NCI-H1417 (cell line): ENCODE data around the gene ARMH3.
"Not testable (repeated sequence)": the region's sequence is repeated elsewhere in the genome, so short reads cannot be mapped to it uniquely, and the experiment has no call there.

Source experiments
- DNase-seq, 3 experiments: peaks; one replicate each; lab custom pipeline; 2025; lab: John Stamatoyannopoulos, UW

ARMH3 gene, protein sequence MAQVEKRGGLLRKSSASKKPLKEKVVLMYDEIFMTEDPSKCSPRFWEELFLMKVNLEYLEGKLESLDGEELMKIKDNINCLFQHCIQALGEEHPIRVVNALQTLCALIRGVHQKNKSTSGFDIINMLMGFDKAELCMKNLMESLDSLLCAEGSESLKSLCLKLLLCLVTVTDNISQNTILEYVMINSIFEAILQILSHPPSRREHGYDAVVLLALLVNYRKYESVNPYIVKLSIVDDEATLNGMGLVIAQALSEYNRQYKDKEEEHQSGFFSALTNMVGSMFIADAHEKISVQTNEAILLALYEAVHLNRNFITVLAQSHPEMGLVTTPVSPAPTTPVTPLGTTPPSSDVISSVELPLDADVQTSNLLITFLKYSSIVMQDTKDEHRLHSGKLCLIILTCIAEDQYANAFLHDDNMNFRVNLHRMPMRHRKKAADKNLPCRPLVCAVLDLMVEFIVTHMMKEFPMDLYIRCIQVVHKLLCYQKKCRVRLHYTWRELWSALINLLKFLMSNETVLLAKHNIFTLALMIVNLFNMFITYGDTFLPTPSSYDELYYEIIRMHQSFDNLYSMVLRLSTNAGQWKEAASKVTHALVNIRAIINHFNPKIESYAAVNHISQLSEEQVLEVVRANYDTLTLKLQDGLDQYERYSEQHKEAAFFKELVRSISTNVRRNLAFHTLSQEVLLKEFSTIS

DNA sequence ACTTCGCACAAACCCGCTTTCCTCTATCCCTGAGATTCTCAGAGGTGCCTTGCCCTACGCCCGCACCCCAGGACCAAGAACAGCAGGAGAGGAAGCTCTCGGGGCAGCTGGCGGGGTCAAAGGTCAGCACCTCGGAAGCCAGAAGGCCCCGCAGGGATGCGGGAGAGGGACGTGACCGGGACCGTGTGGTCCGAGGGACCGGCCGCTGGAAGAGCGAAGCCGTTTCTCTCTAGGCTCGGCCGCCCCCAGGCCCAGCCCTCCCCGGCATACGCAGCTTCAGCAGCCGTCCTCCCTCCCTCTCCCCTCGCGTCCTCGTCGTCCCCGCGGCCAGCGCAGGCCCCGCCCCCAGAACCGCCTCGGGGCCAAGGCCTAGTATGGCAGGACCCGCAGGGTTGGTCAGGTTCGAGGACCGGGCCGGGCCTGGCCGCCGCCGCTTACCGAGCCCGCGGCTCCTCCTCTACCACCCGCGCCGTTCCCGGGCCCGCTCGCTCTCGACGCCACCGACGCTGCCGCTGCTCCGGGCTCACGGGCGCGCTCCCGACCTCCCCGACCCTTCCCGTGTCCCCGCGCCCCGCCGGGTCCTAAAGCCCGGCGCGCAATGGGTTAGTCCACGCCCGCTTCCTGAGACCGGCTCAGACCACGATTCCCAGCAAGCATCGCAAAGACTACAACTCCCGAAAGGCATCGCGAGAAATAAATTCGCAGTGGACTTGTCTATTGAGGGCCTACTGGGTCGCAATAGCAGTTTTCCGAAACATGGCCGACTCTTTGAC lies at the start of gene ARMH3:
ARMH3 (minus strand) TSS at position 527 of the 773 bp plus-strand sequence. CDS start 16,059 bp downstream, outside the sequence.
- DNase-seq = peak; percentile 91 to 96 (median 95)

DNA sequence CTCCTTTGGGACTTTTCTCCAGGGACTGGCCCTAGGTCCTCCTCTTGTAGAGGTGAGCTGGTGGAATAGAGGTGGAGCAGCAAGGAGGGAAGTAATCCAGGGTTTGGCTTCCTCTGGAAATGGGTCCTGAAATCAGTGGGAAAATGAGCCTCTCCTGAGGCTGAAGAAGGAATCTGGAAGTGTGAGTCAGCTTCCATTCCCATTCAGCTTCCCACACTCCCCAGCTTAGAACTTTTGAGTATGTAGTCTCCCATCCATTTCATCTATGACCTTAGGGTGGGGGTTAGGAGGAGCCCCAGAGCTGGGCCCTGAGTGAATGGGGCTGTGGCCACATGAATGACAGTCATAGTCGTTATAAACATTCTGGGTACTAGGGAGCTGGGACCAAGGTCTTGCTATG lies 46.4 kb upstream of the ARMH3 start:
- no peak for DNase-seq

DNA sequence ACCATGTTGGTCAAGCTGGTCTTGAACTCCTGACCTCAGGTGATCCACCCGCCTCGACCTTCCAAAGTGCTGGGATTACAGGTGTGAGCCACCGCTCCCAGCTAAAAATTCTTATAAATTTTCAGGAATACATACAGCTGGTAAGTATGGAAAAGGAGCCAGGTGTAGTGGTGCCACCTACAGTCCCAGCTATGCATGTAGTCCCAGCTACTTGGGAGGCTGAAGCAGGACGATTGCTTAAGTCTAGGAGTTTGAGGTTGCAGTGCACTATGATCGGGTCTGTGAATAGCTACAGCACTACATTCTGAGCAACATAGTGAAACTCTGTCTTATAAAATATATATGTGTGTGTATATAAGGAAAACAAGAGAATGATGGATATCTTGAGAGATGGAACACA lies 45.2 kb upstream of the ARMH3 start:
- no peak for DNase-seq

DNA sequence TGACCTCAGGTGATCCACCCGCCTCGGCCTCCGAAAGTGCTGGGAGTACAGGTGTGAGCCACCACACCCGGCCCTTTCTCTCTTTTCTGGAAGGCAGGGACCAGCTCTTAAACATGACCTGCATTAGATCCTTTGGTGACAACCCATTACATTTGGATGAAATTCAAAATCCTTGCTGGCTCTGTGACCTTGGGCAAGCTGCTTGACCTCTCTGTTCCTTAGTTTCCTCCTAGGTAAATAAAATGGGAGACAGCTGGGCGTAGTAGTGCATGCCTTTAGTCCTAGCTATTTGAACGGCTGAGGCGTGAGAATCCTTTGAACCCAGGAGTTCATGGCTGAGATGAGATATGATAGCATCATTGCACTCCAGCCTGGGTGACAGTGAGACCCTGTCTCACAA lies 40.5 kb upstream of the ARMH3 start:
- DNase-seq = no peak

DNA sequence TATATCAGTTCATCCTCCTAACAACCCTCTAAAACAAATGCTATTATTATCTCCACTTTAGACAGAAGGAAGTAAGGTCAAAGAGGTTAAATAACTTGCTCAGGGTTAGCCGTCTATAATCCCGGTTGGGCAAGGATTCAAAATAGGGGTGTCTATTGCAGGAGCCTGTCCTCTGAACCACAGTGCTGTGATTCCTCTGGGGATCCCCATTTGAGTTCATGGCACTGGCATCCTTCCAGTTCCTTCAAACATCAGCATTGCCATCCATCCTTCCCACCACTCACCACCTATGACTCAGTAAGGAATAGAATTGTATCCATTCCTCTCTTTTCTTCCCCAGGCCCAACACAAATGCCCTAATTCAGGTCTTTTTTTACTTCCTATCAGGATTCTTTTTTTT lies 34.8 kb upstream of the ARMH3 start:
- no peak for DNase-seq

DNA sequence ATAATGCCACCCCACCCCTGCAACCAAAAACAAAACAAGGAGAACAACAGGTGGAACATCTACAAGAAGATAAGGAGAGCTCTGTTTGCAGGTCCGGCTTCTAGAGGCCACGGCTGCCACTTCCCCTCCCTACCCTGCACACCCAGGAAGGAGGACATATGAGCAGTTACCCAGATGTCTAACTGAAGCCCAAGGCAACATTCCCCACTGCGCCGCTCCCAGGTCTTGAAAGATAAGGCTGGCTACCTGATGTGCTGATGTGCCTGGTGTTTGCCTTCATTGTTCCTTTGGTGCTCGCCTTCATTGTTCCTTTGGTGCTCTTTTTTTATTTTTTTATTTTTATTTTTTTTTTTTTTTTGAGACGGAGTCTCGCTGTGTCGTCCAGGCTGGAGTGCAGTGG lies 30.2 kb upstream of the ARMH3 start:
- no peak for DNase-seq

DNA sequence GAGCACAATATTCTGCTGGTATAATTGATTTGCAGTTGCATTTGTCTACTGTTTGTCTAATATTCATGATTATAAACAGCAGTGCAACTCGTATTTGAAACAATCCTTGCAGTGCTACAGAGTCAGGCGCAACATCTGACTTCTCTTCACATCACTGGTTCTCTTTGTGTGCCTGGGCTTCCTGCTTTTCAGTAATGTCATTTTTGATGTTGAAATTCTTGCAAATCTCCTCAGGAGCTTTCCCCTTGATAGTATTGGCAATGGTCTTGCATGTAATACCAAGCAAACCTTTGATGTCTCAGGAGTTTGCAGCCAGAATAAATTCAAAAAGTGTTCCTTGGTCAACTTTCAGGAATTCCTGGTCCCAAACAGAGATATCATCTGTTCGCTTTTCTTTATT lies 29.4 kb upstream of the ARMH3 start:
- no peak for DNase-seq

DNA sequence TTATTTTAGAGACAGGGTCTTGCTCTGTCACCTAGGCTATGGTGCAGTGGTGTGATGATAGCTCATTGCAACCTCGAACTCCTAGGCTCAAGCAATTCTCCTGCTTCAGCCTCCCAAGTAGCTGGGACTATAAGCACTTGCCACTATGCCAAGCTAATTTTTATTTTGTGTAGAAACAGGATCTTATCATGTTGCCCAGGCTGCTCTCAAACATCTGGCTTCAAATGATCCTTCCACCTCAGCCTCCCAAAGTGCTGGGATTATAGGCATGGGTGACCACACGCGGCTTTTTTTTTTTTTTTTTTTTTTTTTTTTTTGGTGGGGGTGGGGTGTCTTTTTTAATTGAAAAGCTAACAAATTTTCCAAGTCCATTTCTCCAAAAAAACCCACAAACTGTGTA lies 27.6 kb upstream of the ARMH3 start:
- no peak for DNase-seq

DNA sequence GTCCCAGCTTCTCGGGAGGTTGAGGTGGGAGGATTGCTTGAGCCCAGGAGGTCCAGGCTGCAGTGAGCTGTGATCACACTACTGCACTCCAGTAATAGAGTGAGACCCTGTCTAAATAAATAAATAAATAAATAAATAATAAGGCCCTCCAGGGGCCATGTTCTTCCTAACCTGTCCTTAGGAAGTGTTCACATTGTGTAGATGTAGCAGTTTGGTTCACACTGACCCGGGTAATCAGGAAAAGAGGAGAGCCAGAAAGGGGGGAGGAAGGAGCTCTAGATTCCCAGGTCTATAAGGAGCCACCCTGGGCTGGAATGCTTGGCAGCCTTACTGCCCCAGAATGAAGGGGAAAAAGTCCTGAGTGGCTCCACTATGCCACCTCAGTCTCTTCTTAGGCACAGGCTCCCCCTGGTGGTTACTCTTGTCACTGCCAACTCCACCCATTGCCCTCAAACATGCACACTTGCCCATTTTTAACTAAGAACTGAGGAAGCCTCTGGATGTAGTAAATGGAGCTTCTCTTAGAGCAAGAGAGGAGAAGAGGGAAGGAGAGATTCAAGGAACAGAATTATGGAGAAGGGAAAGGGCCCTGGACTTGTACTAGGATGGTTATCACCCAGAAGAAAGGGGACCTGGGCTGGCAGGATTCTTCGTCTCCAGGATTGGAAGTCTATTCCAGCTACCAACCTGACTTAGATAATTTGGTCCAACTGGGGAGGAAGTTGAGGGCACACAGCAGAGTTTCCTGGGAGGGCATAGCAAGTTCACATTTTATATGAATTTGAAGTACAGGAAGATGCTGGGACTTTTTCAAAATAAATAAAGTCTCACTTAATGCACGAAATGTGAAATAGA lies 16.9 kb upstream of the ARMH3 start:
- DNase-seq = peak; percentile 43 to 78 (median 64)

DNA sequence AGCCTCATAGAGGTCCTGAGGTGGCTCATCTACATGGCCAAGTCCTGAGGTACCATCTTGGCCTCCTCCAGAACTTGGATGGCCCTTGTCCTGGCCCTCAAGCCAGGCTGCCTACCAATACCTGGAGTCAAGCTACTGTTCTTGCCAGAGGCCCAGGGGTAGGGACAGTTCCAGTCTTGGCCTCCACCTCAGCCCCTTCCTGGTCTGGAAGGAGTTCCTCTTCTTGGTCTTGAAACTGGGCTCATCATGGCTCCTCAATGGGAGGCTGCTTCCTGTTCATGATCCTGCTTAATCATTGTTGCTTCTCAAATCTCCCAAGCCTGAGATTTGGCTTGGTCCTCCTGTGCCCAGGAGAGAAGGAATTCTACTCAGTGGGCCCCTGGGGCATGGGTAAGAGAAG lies 13.1 kb upstream of the ARMH3 start:
- DNase-seq = no peak

DNA sequence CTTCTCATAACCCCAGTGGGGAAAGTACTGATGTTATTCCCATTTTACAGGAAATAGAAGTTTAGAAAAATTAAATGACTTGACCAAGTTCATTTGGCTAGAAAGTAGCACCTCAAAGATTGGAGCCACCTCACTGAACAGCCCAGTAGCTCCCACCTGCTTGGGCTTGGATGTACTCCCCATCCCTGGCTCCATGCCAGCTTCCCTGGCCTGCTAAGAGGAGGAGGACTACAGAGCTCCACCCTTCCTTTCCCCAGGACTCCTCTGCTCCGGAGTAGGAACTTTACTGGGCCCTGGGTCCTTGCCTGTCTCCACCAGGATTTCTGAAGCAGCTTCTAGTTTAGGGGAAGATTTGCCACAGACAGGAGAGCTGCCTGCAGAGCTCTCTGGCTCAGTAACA lies 12.2 kb upstream of the ARMH3 start:
- DNase-seq = peak in 2 of 3 experiments; percentile 16 to 17

DNA sequence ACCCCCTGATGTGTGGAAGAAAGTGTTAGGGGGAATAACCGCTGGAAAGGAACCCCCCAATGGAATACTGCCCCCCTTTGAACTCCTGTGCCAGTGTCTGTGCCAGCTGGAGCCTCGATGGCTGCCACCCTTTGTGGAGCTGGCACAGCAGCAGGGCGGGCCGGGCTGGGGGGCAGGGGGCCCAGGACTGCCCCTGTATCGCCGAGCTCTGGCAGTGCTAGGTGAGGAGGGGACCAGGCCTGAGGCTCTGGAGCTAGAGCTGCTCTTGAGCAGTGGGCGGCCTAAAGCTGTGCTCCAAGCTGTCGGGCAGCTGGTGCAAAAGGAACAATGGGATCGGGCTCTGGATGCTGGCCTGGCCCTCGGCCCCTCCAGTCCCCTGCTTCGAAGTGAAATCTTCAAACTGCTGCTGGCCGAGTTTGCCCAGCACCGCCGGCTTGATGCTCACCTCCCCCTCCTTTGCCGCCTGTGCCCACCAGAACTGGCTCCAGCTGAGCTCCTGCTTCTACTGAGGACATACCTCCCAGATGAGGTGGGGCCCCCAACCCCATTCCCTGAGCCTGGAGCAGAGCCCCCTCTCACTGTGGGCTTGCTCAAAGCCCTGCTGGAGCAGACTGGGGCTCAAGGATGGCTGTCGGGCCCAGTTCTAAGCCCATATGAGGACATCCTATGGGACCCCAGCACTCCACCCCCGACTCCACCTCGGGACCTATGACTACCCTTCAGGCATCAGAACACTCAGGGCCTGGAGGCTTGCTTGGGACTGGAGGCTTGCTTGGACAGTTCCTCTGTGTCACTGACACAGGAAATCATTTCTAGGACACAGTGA lies 11.3 kb upstream of the ARMH3 start:
- DNase-seq = no peak

DNA sequence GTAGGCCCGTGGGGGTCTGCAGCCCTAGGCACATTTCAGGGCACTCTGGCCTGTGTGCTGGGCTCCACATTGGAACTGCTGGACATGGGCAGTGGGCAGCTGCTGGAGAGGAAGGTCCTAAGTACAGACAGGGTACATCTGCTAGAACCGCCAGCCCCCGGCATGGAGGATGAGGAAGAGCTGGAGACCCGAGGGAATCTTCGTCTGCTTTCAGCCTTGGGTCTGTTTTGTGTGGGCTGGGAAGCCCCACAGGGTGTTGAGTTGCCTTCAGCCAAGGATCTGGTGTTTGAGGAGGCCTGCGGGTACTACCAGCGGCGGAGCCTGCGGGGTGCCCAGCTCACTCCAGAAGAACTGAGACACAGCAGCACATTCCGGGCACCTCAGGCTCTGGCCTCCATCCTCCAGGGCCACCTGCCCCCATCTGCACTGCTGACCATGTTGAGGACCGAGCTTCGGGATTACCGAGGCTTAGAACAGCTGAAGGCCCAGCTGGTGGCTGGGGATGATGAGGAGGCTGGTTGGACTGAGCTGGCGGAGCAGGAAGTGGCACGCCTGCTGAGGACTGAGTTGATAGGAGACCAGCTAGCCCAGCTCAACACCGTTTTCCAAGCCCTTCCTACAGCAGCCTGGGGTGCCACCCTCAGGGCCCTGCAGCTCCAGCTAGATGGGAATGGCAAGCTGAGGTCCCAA lies 10.6 kb upstream of the ARMH3 start:
- DNase-seq = no peak

DNA sequence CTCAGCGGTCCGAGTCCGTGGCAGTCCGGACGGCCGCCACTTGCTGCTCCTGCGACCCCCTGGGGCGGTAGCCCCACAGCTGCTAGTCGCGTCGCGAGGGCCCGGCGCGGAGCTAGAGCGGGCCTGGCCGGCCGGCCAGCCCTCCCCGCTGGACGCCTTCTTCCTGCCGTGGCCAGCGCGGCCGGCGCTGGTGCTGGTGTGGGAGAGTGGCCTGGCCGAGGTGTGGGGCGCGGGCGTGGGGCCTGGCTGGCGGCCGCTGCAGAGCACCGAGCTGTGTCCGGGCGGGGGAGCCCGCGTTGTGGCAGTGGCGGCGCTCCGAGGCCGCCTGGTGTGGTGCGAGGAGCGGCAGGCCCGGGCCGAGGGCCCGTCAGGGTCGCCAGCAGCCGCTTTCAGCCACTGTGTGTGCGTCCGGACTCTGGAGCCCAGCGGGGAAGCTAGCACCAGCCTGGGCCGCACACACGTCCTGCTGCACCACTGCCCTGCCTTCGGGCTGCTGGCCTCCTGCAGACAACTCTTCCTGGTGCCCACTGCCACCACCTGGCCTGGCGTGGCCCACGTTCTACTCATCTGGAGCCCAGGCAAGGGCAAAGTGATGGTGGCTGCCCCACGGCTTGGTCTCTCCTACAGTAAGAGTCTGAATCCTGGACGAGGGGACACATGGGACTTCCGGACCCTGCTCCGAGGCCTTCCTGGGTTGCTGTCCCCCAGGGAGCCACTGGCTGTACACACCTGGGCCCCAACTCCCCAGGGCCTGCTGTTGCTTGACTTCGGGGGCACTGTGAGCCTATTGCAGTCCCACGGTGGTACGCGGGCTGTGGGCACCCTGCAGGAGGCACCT lies 9.8 kb upstream of the ARMH3 start:
- peak in 1 of 3 experiments; percentile 55 for DNase-seq

DNA sequence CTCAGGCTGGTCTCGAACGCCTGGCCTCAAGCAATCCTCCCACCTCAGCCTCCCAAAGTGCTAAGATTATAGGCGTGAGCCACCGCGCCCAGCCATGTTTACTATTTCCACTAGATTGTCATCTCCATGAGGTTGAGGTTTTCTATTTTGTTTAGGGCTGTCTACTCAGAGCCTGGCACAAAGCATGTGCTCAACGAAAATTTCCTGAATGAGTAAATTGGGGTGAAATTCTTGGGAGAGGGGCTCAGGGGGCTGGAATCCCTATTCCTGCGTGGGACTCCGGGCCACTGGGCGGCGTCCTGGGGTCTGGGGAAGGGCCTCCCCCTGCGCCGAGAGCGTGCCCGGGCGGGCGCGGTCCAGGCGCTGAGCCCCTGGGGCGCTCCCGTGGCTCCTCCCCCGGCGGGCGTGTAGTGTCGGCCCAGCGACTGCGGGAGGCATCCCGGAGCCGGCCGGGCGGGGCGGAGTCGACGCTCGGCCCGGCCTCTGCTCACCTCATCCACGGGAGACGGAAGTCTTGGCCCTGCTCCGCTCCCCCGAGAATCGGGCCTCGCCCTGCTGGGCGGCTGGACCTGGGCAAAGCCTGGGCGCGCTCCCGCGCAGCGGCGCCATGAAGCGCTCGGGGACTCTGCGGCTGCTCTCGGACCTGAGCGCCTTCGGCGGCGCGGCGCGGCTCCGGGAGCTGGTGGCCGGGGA lies 9.0 kb upstream of the ARMH3 start, which contains the start of gene HPS6:
HPS6 (plus strand) TSS at position 482 of the 693 bp plus-strand sequence; CDS start at position 608, 126 bp downstream.
- peak; percentile 64 to 82 (median 80) for DNase-seq

DNA sequence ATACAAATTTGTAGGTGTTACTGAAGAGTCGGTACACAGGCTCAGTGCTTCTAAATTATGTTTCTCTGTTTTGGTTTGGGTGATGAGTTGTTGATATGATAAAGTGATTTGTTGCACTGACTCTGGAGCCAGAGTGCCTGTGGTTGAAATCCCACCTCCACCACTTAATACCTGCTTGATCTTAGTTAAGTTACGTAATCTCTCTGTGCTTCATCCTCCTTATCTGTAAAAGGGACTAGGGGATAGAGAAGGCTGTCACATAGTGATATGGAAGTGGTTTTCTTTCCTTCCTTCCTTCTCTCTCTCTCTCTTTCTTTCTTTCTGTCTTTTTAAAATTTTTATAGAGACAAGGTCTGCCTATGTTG lies 8.5 kb upstream of the ARMH3 start:
- no peak for DNase-seq

DNA sequence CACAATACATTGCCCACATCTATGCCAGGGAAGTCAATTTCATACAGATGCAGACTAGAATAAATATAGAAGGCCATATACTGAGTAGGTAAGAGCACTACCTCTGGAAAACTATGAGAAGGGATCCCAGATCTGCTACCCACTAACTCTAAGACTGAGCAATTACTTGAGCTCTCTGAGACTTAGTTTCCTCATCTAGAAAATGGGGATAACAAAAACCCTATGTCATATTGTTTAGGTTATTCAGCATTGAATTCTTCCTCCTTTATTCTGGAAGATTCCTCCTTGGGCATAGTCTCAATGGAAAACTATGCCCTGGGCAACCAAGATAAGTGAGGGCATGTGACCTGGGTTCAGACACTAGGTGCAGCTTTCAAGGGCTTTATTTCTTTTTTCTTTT lies 4.0 kb upstream of the ARMH3 start:
- no peak for DNase-seq

DNA sequence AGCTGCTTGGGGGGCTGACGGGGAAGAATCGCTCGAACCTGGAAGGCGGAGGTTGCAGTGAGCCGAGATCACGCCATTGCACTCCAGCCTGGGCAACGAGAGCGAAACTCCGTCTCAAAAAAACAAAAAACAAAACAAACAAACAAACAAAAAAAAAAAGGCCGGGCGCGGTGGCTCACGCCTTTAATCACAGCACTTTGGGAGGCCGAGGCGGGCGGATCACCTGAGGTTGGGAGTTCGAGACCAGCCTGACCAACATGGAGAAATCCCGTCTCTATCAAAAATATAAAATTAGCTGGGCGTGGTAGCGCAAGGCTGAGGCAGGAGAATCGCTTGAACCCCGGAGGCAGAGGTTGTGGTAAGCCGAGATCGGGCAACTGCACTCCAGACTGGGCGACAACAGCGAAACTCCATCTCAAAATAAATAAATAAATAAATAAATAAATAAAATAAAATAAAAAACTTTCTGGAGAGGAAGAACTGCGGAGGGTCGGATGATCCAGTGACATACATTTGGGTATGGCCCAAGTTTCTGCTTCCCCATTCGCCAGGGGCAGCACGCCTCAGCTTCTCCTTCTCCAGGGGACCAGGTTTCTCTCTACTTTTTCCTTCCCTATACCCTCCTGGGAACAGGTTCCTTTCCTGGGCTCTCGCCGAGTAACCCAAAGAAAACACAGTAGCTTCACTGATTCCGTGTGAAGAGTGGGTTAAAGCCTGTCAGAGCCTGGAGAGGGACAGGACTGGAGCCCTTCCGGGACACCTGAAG lies 909 bp downstream of the ARMH3 start:
- not testable (repeated sequence) for DNase-seq
